ENCODE measurements around the gene CENPE. TPM values are rescaled to one million over a fixed set of nuclear protein-coding genes. Genes with fewer than 3 reads are reported as not detected.

Gene CENPE
- total RNA-seq, 1 experiment from 2014 or later, result 28.7 TPM

- no peaks in the 10 kb centered on the region for H3K9me3 ChIP-seq (ENCODE audit: insufficient read depth, low read depth)
- no peak overlapping the region for H3K4me2 ChIP-seq
- no peaks in the 10 kb centered on the region for H4K20me1 ChIP-seq (ENCODE audit: insufficient read depth)
- no peaks in the 10 kb centered on the region for H3K79me2 ChIP-seq (ENCODE audit: low read depth)
- no peaks in the 10 kb centered on the region for H3K36me3 ChIP-seq (ENCODE audit: low read depth)
- H3K4me1 ChIP-seq (replicated peaks; ENCODE audit: insufficient read depth), result no peaks in the 10 kb centered on the region
- H3K27me3 ChIP-seq (ENCODE audit: insufficient read depth, low read depth), result no peaks in the 10 kb centered on the region
- POLR2A ChIA-PET (ENCODE audit: unreplicated experiment), result interaction anchor here (0.6 kb wide), 1 partner anchor 781 kb away, joined by 3 read pairs; no protein-coding TSS in a partner anchor
- CTCF ChIA-PET, result no interaction called here
- no peaks in the 10 kb centered on the region for H3K9me2 ChIP-seq (ENCODE audit: insufficient read depth)
- no peaks in the 10 kb centered on the region for H3F3A ChIP-seq (ENCODE audit: insufficient read depth, low read depth)
- H3K27ac ChIP-seq, result no peak overlapping the region
- DNase-seq, result no peak
- TF ChIP-seq EZH2 (IDR thresholded peaks at IDR 0.05; ENCODE audit: low read depth), result no peak
- no peak for TF ChIP-seq CTCF (conservative IDR thresholded peaks at IDR 0.05)
- H2AFZ ChIP-seq, result no peak overlapping the region
- no TSS peak for BruUV-seq (replicated peaks)
- H3K4me3 ChIP-seq, result no peak overlapping the region
- intact Hi-C loops (cut with micrococcal nuclease; ENCODE audit: unreplicated experiment), result no loop called here
Measured at GRCh38 chr4:103126126-103126525, 72.0 kb downstream of the CENPE start.

- no peak overlapping the region for H2AFZ ChIP-seq
- H3K9me3 ChIP-seq (ENCODE audit: insufficient read depth, low read depth), result no peaks in the 10 kb centered on the region
- no peaks in the 10 kb centered on the region for H4K20me1 ChIP-seq (ENCODE audit: insufficient read depth)
- ChIA-PET POLR2A (ENCODE audit: unreplicated experiment) (no interaction called here), CTCF (no interaction called here)
- no peaks in the 10 kb centered on the region for H3F3A ChIP-seq (ENCODE audit: insufficient read depth, low read depth)
- H3K4me3 ChIP-seq, result no peak overlapping the region
- DNase-seq, result no peak
- no peaks in the 10 kb centered on the region; the same call in 1 of the 2 replicates for H3K36me3 ChIP-seq (ENCODE audit: low read depth)
- H3K9me2 ChIP-seq (ENCODE audit: insufficient read depth), result no peaks in the 10 kb centered on the region
- H3K79me2 ChIP-seq (ENCODE audit: low read depth), result no peaks in the 10 kb centered on the region
- no peak overlapping the region for H3K27ac ChIP-seq
- intact Hi-C loops (cut with micrococcal nuclease; ENCODE audit: unreplicated experiment), result no loop called here
- no TSS peak for BruUV-seq (replicated peaks)
- TF ChIP-seq EZH2 (IDR thresholded peaks at IDR 0.05; ENCODE audit: low read depth), result no peak
- TF ChIP-seq CTCF (conservative IDR thresholded peaks at IDR 0.05), result no peak
- no peak overlapping the region for H3K4me2 ChIP-seq
- H3K4me1 ChIP-seq (replicated peaks; ENCODE audit: insufficient read depth), result no peaks in the 10 kb centered on the region
- H3K27me3 ChIP-seq (ENCODE audit: insufficient read depth, low read depth), result no peaks in the 10 kb centered on the region
Measured at GRCh38 chr4:103123114-103123513, 75.0 kb downstream of the CENPE start.

- intact Hi-C loops (cut with micrococcal nuclease; ENCODE audit: unreplicated experiment), result no loop called here
- TF ChIP-seq EZH2 (IDR thresholded peaks at IDR 0.05; ENCODE audit: low read depth) (no peak), CTCF (conservative IDR thresholded peaks at IDR 0.05) (no peak)
- Histone ChIP-seq H3F3A (ENCODE audit: insufficient read depth, low read depth) (no peaks in the 10 kb centered on the region), H3K27me3 (ENCODE audit: insufficient read depth, low read depth) (no peaks in the 10 kb centered on the region), H3K79me2 (ENCODE audit: low read depth) (no peaks in the 10 kb centered on the region), H3K4me3 (no peak overlapping the region), H4K20me1 (ENCODE audit: insufficient read depth) (no peaks in the 10 kb centered on the region), H3K9me3 (ENCODE audit: insufficient read depth, low read depth) (no peaks in the 10 kb centered on the region), H3K4me2 (no peak overlapping the region), H2AFZ (no peak overlapping the region), H3K27ac (no peak overlapping the region), H3K36me3 (ENCODE audit: low read depth) (no peaks in the 10 kb centered on the region; the same call in 1 of the 2 replicates), H3K9me2 (ENCODE audit: insufficient read depth) (no peaks in the 10 kb centered on the region), H3K4me1 (replicated peaks; ENCODE audit: insufficient read depth) (no peaks in the 10 kb centered on the region)
- no peak for DNase-seq
- POLR2A ChIA-PET (ENCODE audit: unreplicated experiment), result no interaction called here
- no TSS peak for BruUV-seq (replicated peaks)
- CTCF ChIA-PET, result no interaction called here
Measured at GRCh38 chr4:103118166-103118565, 80.0 kb downstream of the CENPE start.

Measured in PC-9 (cell line).